Duodenal mucosa (tissue), 2 donors: ENCODE results near the gene GABRG3.

Source experiments
- H3K27ac ChIP-seq: one replicate; pipeline ENCODE4 v1.7.0; 2013; ENCODE audit warnings: low read depth, low read length
- H3K27me3 ChIP-seq, 2 donors: one replicate each; pipeline ENCODE4 v1.7.0; 2013; ENCODE audit warnings: low read length in 2 of 2, control low read depth in 1 of 2; ENCODE audit not compliant: insufficient read depth in 2 of 2, control insufficient read depth in 1 of 2
- H3K36me3 ChIP-seq, 2 donors: one replicate each; pipeline ENCODE4 v1.7.0; 2013; ENCODE audit warnings: low read length in 2 of 2, control low read depth in 1 of 2; ENCODE audit not compliant: insufficient read depth in 2 of 2, control insufficient read depth in 1 of 2
- H3K4me1 ChIP-seq, 2 donors: one replicate each; pipeline ENCODE4 v1.7.0; 2013; ENCODE audit warnings: low read length in 2 of 2, control low read depth in 1 of 2; ENCODE audit not compliant: insufficient read depth in 2 of 2, control insufficient read depth in 1 of 2
- H3K4me3 ChIP-seq, 2 donors: one replicate each; pipeline ENCODE4 v1.7.0; 2013; ENCODE audit warnings: low read length in 2 of 2, low read depth in 1 of 2
- H3K9ac ChIP-seq, 2 donors: one replicate each; pipeline ENCODE4 v1.7.0; 2013; ENCODE audit warnings: low read length in 2 of 2, low read depth in 1 of 2
- H3K9me3 ChIP-seq, 2 donors: one replicate each; pipeline ENCODE4 v1.7.0; 2013; ENCODE audit warnings: low read length in 2 of 2, control low read depth in 1 of 2; ENCODE audit not compliant: control insufficient read depth in 1 of 2

The GABRG3 gene

DNA sequence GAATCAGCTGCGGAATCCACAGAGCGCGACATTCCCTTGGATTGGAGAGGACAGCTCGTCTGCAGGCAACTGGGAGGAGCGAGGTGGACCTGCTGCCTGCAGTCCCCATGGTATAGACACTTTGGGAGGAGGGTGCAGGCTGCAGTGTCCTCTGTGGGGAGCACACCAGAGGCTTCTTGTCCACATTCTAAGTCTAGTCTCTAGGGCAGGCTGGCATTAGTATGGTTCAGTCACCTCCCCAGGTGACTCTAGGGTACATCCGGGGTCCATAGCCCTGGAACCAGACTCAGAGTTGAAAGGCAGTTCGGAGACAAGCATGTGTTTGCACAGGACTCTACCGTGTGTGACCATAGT, 118.2 kb downstream of the GABRG3 start:
- peaks cover 10 to 22% of the 10 kb centered on the region in 2 donors for H3K9me3 ChIP-seq
- H3K9ac ChIP-seq = no peak overlapping the region
- H3K27ac ChIP-seq = no peak overlapping the region
- H3K4me1 ChIP-seq = no peaks in the 10 kb centered on the region
- H3K36me3 ChIP-seq = no peaks in the 10 kb centered on the region
- H3K4me3 ChIP-seq = no peak overlapping the region
- no peaks in the 10 kb centered on the region for H3K27me3 ChIP-seq

DNA sequence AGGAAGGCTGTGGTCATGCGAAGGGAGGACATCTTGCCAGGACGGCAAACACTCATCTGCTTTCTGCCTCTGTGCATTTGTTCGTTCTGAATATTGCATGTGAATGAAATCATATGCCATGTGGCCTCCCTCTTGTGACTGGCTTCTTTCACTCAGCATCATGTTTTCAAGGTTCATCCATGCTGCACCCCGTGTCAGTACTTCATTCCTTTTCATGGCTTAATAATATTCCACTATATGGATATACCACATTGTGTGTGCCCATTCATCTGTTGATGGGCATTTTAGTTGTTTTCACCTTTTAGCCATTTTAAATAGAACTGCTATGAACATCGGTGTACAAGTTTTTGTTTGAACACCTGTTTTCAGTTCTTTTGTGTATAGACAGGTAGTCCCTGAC, 118.7 kb downstream of the GABRG3 start:
- H3K27ac ChIP-seq = no peak overlapping the region
- no peaks in the 10 kb centered on the region for H3K4me1 ChIP-seq
- no peaks in the 10 kb centered on the region for H3K27me3 ChIP-seq
- H3K9me3 ChIP-seq = peaks cover 10 to 20% of the 10 kb centered on the region in 2 donors
- H3K9ac ChIP-seq = no peak overlapping the region
- H3K36me3 ChIP-seq = no peaks in the 10 kb centered on the region
- H3K4me3 ChIP-seq = no peak overlapping the region

DNA sequence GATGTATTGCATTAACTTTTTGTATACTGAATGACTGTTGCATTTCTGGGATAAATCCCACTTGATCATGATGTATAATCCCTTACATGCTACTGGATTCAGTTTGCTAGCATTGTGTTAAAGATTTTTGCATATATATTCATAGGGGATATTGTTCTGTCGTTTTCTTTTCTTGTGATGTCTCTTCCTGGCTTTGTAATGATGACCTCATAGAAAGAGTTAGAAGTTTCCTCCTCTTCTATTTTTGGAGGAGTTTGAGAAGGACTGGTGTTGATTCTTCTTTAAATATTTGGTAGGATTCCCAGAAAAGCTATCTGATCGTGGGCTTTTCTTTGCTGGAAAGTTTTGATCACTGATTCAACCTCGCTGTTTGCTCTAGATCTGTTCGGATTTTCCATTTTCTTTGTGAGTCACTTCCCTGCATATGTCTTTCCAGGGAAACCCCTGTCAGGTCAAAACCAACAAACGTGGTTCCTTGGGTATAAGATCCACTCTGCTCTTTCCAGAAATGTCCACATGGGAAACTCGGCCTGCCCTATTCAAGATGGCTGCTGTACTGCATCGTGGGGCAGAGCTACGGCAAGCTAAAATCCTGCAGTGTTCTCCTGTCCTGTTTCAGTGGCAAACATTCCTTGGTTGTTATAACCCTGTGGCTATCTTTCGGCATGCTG, 120.4 kb downstream of the GABRG3 start:
- no peak overlapping the region for H3K27ac ChIP-seq
- no peaks in the 10 kb centered on the region for H3K27me3 ChIP-seq
- H3K36me3 ChIP-seq = no peaks in the 10 kb centered on the region
- no peak overlapping the region for H3K4me3 ChIP-seq
- H3K4me1 ChIP-seq = no peaks in the 10 kb centered on the region
- peaks cover 10 to 29% of the 10 kb centered on the region in 2 donors for H3K9me3 ChIP-seq
- H3K9ac ChIP-seq = no peak overlapping the region

DNA sequence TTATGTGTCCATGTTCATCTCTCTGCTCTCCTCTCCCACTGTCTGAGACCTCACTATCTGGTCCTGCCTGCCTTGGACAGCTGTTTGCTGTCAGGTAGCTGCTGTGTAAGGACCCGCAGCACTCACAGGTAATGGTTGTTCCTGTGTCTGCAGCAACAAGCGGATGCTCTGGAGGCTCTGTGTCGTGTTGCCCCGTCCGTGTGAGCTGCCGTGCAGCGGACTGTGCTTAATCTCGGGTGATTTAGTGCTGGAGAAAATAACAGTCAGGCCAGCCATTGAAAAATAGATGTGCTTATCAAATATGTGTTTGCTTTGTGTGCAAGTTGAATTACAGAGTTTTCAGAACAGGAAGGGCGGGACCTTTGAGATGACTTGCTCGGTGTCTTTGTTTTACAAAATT, 121.4 kb downstream of the GABRG3 start:
- H3K4me3 ChIP-seq = no peak overlapping the region
- H3K27me3 ChIP-seq = no peaks in the 10 kb centered on the region
- peaks cover 10 to 32% of the 10 kb centered on the region in 2 donors for H3K9me3 ChIP-seq
- H3K27ac ChIP-seq = no peak overlapping the region
- H3K9ac ChIP-seq = no peak overlapping the region
- H3K36me3 ChIP-seq = no peaks in the 10 kb centered on the region
- H3K4me1 ChIP-seq = no peaks in the 10 kb centered on the region

DNA sequence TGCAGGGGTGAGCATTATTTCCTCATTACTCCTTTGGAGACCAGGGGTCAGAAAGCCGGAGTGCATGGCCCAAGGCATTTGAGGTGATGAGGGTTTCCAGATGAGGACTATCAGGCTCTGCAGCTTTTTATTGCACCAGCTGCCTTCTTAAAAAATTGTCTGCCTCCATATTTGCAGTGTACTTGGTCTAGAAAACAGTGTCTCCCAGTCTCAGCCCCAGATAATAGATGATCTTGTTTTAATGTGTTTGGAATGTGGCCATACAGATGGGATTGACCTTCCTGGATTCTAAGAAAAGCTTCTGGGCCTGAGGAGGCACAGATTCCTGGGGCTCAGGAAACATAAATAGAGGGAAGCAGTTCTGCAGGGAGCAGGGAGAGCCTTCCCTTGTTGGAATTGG, 123.3 kb downstream of the GABRG3 start:
- no peak overlapping the region for H3K27ac ChIP-seq
- H3K9me3 ChIP-seq = peaks cover 6 to 29% of the 10 kb centered on the region in 2 donors
- no peaks in the 10 kb centered on the region for H3K27me3 ChIP-seq
- H3K36me3 ChIP-seq = no peaks in the 10 kb centered on the region
- H3K4me1 ChIP-seq = no peaks in the 10 kb centered on the region
- no peak overlapping the region for H3K9ac ChIP-seq
- no peak overlapping the region for H3K4me3 ChIP-seq

DNA sequence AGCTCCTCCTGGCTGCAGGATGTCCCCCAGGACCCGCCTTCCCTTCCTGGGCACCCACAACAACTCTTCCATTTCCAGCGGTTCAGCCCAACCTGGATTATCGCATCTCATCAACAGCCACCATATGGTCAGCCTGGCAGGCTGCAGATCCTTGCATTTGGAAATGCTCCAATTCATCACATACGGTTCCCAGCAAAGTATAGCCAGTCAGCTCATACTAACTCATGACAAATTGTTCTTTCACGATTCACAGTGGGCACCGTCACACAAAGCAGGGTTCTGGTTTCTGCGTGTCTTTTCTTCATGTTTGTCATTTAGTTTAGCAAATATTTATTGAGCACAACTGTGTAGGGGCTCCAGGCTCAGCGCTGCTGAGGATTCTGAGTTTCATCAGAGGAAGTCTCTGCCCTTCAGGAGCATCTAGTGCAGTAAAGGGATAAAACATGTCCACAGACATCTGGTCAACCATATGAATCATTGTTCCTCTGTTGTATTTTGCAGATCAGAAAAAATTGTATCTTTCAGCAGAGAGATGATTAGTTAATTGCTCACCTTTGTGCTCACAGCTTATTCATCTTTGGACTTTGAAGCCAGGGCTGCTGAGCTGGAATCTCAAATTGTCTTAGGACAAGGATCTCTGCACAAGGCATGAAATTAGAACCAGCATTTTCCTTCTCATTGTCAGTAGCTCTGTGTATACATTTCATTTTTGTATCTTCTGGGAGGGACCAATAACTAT, 125.1 kb downstream of the GABRG3 start:
- Histone ChIP-seq H3K4me1 (no peaks in the 10 kb centered on the region), H3K36me3 (no peaks in the 10 kb centered on the region), H3K27ac (no peak overlapping the region), H3K9me3 (peaks cover 0 to 24% of the 10 kb centered on the region in 2 donors), H3K4me3 (no peak overlapping the region), H3K9ac (no peak overlapping the region), H3K27me3 (no peaks in the 10 kb centered on the region)

DNA sequence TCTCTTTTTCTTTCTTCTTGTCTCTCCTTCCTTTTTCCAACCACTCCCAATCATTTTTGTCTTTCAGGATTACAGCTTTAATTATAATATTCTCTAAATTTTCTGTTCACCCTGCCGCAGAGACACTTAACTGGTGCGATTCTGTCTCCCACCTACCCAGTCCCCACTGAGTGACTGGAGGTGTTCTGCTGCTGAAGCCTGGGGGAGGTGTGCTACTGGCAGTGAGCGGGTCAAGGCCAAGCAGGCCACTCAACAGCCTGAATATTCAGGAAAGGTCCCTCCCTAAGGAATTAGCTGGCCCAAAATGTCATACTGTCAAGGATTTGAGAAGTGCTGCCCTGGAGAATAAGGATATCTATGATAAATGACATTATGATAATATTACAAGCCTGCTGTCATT, 126.5 kb downstream of the GABRG3 start:
- Histone ChIP-seq H3K27ac (no peak overlapping the region), H3K4me3 (no peak overlapping the region), H3K27me3 (no peaks in the 10 kb centered on the region), H3K9me3 (peaks cover 0 to 21% of the 10 kb centered on the region in 2 donors), H3K9ac (no peak overlapping the region), H3K36me3 (no peaks in the 10 kb centered on the region), H3K4me1 (no peaks in the 10 kb centered on the region)

DNA sequence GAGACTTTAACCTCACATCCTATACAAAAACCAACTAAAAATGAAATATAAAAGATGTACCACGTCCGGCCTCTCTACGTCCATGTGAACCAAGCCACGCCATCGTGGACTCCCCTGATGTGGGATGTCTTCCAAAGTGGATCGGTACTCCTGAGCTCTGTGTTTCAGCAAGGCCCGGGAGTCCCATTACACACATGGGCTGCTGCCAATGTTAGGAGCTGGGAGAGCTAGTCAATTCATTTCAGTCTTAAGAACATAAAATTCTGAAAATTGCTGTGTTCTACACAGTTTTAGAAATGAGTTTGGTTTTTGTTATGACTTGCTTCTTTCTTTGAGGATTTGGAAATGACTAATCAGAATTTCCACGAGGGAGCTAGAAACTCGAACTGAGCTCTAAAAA, 131.0 kb downstream of the GABRG3 start:
- Histone ChIP-seq H3K27me3 (no peaks in the 10 kb centered on the region), H3K36me3 (no peaks in the 10 kb centered on the region), H3K9ac (no peak overlapping the region), H3K4me1 (no peaks in the 10 kb centered on the region), H3K27ac (no peak overlapping the region), H3K9me3 (peaks cover 0 to 12% of the 10 kb centered on the region in 2 donors), H3K4me3 (no peak overlapping the region)

DNA sequence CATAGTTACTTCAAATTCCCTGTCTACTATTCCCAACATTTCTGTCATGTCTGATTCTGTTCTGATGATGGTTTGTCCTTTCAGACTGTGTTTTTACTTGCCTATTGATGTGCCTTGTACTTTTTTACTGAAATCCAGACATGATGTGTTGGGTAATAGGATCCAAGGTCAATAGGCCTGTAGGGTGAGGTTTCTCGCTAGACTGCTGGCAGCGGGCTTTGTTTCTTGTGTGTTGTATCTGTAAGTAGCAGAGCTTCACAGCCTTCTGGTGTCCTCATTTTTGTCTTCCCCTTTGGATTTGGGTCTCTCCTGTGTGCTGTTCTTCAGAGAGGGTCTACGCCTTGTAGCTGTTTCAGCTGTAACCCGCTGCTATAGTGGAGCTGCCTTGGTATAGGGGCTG, 140.3 kb downstream of the GABRG3 start:
- Histone ChIP-seq H3K9me3 (peaks cover 4 to 6% of the 10 kb centered on the region in 2 donors), H3K4me1 (no peaks in the 10 kb centered on the region), H3K27me3 (no peaks in the 10 kb centered on the region), H3K4me3 (no peak overlapping the region), H3K36me3 (no peaks in the 10 kb centered on the region), H3K9ac (no peak overlapping the region), H3K27ac (no peak overlapping the region)

DNA sequence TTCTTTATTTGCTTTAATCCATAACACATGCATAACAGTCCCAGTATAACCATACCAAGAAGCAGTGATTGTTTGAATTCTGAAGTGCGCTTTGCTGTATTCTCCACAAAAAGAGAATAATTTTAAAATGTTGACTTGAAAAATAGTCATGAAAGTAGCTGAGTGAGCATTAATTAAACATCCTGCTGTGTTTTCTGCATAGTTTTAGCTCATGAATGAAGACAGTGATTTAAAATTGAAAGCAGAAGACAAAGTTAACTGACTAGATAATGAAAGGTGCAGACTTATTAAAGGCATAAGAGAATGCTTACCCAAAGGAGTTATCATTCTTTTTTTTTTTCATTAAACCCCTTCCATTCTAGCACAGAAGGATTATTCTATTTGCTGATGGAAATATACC, 143.5 kb downstream of the GABRG3 start:
- Histone ChIP-seq H3K27ac (no peak overlapping the region), H3K9ac (no peak overlapping the region), H3K4me1 (no peaks in the 10 kb centered on the region), H3K27me3 (no peaks in the 10 kb centered on the region), H3K4me3 (no peak overlapping the region), H3K9me3 (peaks cover 3 to 8% of the 10 kb centered on the region in 2 donors), H3K36me3 (no peaks in the 10 kb centered on the region)
